Heart right ventricle (tissue), 16 donors: ENCODE results near the gene CKAP2L. TPM values are rescaled to one million over a fixed set of nuclear protein-coding genes. Genes with fewer than 3 reads are reported as not detected.
"Not testable (repeated sequence)": the region's sequence is repeated elsewhere in the genome, so short reads cannot be mapped to it uniquely, and the experiment has no call there.

Experiments used
- ATAC-seq, 8 donors: fragments of 200-7000 bp; cut with Tn5 transposase; one replicate each; pipeline ENCODE4 v1.9.1; 2020; ENCODE audit warnings: mild to moderate bottlenecking in 8 of 8, moderate library complexity in 8 of 8, moderate number of reproducible peaks in 1 of 8
- DNase-seq, 2 donors: peaks; one replicate each; pipeline ENCODE4 v3.0.0-alpha.2; 2020
- H3K27ac ChIP-seq, 10 donors: fragments of 200-600 bp; sonication (generic) in 2 of 10; one replicate each; pipeline versions ENCODE4 v1.5.0 to v1.8.0; 2020 to 2022; ENCODE audit warnings: mild to moderate bottlenecking in 3 of 10
- H3K27me3 ChIP-seq, 7 donors: fragments of 200-600 bp; one replicate each; pipeline ENCODE4 v1.8.0; 2021 to 2022; ENCODE audit warnings: mild to moderate bottlenecking in 2 of 7
- H3K36me3 ChIP-seq, 9 donors: fragments of 200-600 bp; sonication (generic) in 1 of 9; one replicate each; pipeline versions ENCODE4 v1.5.0 to v1.8.0; 2020 to 2022; ENCODE audit warnings: mild to moderate bottlenecking in 2 of 9
- H3K4me1 ChIP-seq, 9 donors: fragments of 200-600 bp; sonication (generic) in 1 of 9; one replicate each; pipeline versions ENCODE4 v1.5.0 to v1.8.0; 2020 to 2022; ENCODE audit warnings: mild to moderate bottlenecking in 4 of 9
- H3K4me3 ChIP-seq, 10 donors: fragments of 200-600 bp; sonication (generic) in 2 of 10; one replicate each; pipeline versions ENCODE4 v1.5.0 to v1.8.0; 2020 to 2022; ENCODE audit warnings: mild to moderate bottlenecking in 7 of 10, moderate library complexity in 2 of 10
- H3K9me3 ChIP-seq, 11 donors: fragments of 200-600 bp in 10 of 11; sonication (generic) in 2 of 11; one replicate each; pipeline versions ENCODE4 v1.5.0 to v1.8.0; 2013 to 2022; ENCODE audit warnings: mild to moderate bottlenecking in 2 of 11, control low read depth in 1 of 11, moderate library complexity in 1 of 11
- CTCF ChIP-seq, 9 donors: fragments of 200-600 bp; sonication (generic) in 2 of 9; IDR thresholded peaks; one replicate each; pipeline versions ENCODE4 v1.5.0 to v1.8.0; 2021 to 2022; ENCODE audit warnings: antibody characterized with exemption in 9 of 9, mild to moderate bottlenecking in 5 of 9, moderate library complexity in 1 of 9
- WGBS, 2 donors: extraction: QIAGEN DNeasy Blood & Tissue Kit; methylation state at CpG; one replicate each; pipeline ENCODE4 v1.1.7; 2013; ENCODE audit warnings: inconsistent platforms in 1 of 2; 5-methylcytosine and 5-hydroxymethylcytosine counted together
- intact Hi-C, 10 donors: fragments of 100-400 bp; cut with DNase I; formaldehyde crosslinking; loops; one replicate each; pipeline versions ENCODE4 v1.11.1 to v1.14.2; 2022
- polyA plus RNA-seq, 2 donors: library from polyadenylated mRNA; stranded (reverse); fragments of 200-250 nt; gene quantifications; one replicate each; pipeline ENCODE4 v1.2.3, GENCODE V29; 2013
- total RNA-seq, 10 donors: library from RNA; stranded (reverse); fragmentation: NEBNext Ultra II Directional in 3 of 10; extraction: Animal tissue kit (Norgen Biotek cat#: 25700) in 3 of 10; gene quantifications; one replicate each; pipeline versions ENCODE4 v1.2.1 to v1.2.4, GENCODE V29; 2021 to 2023
- donor health status: Arrhythmogenic right ventricular cardiomyopathy.
- donor health status: ischemic (EF 13 %, LVEDD 7.1; RV severe dilation, severe dysfunction).
- donor health status: healthy with polysubstance abuse.
- donor health status: DM: no; HTN: yes; CAD: no.
- donor health status: DM: no; HTN: no; CAD: no.
- donor health status: ischemic (EF 25% LVEDD 6.9; RV normal size, moderate dysfunction).
- donor health status: ischemic (EF 25% LVEDD 5.7; RV mildly dilated, moderate dysfunction).
- donor health status: healthy.
- donor health status: DM: yes; HTN: yes; CAD: no.
- donor health status: Ischemic cardiomyopathy.
- donor health status: ischemic (EF 35%, LVEDD 5.7; RV mildly dilated, moderate dysfunction).
- donor health status: nonischemic (EF 11% LVEDD 7.7; RV severe dilation, severe dysfunction).
- donor health status: DM: yes; HTN: yes; CAD: no.
- donor health status: PGD.
- donor health status: ischemic (EF 29% LVEDD 5.4; RV normal size, mild dysfunction).
- donor health status: nonischemic (EF 23%, LVEDD 6.1; RV moderate dilation, normal function).

Gene CKAP2L
- total and polyA plus RNA-seq, 12 donors, result 0.03 to 1.8 (median 0.44) TPM; not detected in 5

GRCh38 chr2:112720785-112721184 lies 43.6 kb downstream of the CKAP2L start, which contains the start of gene NT5DC4:
NT5DC4 (plus strand) TSS chr2:112721020; CDS start chr2:112721080, 60 bp downstream.
- DNase-seq (no peak), ATAC-seq (no peak)
- H3K36me3 ChIP-seq, result no peaks in the 10 kb centered on the region
- intact Hi-C loops, result loop anchor here in 1 of 10 donors (10.0 kb wide), 1 partner anchor 96 kb away; no protein-coding TSS in a partner anchor
- H3K9me3 ChIP-seq, result no peaks in the 10 kb centered on the region
- 82 to 89% methylated on average over 6 of the region's 6 CpGs for WGBS, 2 donors
- peaks cover 0 to 15% (median 0%) of the 10 kb centered on the region in 9 donors for H3K4me1 ChIP-seq
- no peak within 1 kb of the TSS for H3K27ac ChIP-seq
- TF ChIP-seq CTCF (IDR thresholded peaks at IDR 0.05), result no peak
- H3K27me3 ChIP-seq, result no peaks in the 10 kb centered on the region
- no peak within 1 kb of the TSS for H3K4me3 ChIP-seq

- Histone ChIP-seq H3K27ac (no peak overlapping the region), H3K9me3 (no peaks in the 10 kb centered on the region), H3K27me3 (peaks cover 0 to 3% (median 0%) of the 10 kb centered on the region in 7 donors), H3K36me3 (no peaks in the 10 kb centered on the region), H3K4me1 (peaks cover 0 to 8% (median 0%) of the 10 kb centered on the region in 9 donors), H3K4me3 (no peak overlapping the region)
- intact Hi-C loops, result no loop called here
- DNase-seq, result no peak
- TF ChIP-seq CTCF (IDR thresholded peaks at IDR 0.05), result no peak
- no peak for ATAC-seq
- WGBS, 2 donors, result 73 to 93% methylated on average over 12 of the region's 12 CpGs
Observed at GRCh38 chr2:112718863-112719370, 45.5 kb downstream of the CKAP2L start.

GRCh38 chr2:112716826-112717352 lies 47.5 kb downstream of the CKAP2L start:
- H3K36me3 ChIP-seq, H3K9me3 ChIP-seq, H3K27me3 ChIP-seq, DNase-seq, H3K4me3 ChIP-seq, intact Hi-C loops, ATAC-seq, H3K27ac ChIP-seq: not testable (repeated sequence)
- 83 to 89% methylated on average over 2 of the region's 5 CpGs for WGBS, 2 donors
- peaks cover 0 to 19% (median 0%) of the 10 kb centered on the region in 9 donors for H3K4me1 ChIP-seq

GRCh38 chr2:112716094-112716493 lies 48.3 kb downstream of the CKAP2L start:
- peaks cover 0 to 19% (median 0%) of the 10 kb centered on the region in 9 donors for H3K4me1 ChIP-seq
- H3K4me3 ChIP-seq, ATAC-seq, H3K9me3 ChIP-seq, intact Hi-C loops, H3K27me3 ChIP-seq, H3K27ac ChIP-seq, H3K36me3 ChIP-seq, DNase-seq: not testable (repeated sequence)
- 83 to 85% methylated on average over 1 of the region's 1 CpG for WGBS, 2 donors

GRCh38 chr2:112714836-112715631 lies 49.4 kb downstream of the CKAP2L start:
- DNase-seq (no peak), ATAC-seq (no peak)
- TF ChIP-seq CTCF (IDR thresholded peaks at IDR 0.05), result no peak
- Histone ChIP-seq H3K9me3 (no peaks in the 10 kb centered on the region), H3K36me3 (no peaks in the 10 kb centered on the region), H3K4me3 (no peak overlapping the region), H3K4me1 (peaks cover 0 to 12% (median 0%) of the 10 kb centered on the region in 9 donors), H3K27ac (no peak overlapping the region), H3K27me3 (peaks cover 0 to 6% (median 0%) of the 10 kb centered on the region in 7 donors)
- WGBS, 2 donors, result 91 to 93% methylated on average over 7 of the region's 7 CpGs
- intact Hi-C loops, result no loop called here
